GM19328 (cell line): Measurements from ENCODE around the gene LMO2.

Experiments
- ATAC-seq: cut with Tn5 transposase; IDR thresholded peaks from one replicate; pipeline ENCODE4 v1.9.1; 2021; ENCODE audit warnings: mild to moderate bottlenecking, moderate library complexity; ENCODE audit not compliant: unreplicated experiment

Gene LMO2

GRCh38 chr11:33889821-33890378, 2.0 kb downstream of the LMO2 start:
- no peak for ATAC-seq

GRCh38 chr11:33889296-33889695, 2.6 kb downstream of the LMO2 start:
- no peak for ATAC-seq

- ATAC-seq: no peak
These were observed 4.0 kb downstream of the LMO2 start for GRCh38 chr11:33887886-33888285.

GRCh38 chr11:33885338-33886005, 6.4 kb downstream of the LMO2 start:
- ATAC-seq: no peak

- ATAC-seq: no peak
These were observed 7.3 kb downstream of the LMO2 start for GRCh38 chr11:33884601-33885000.

- no peak for ATAC-seq
These were observed 7.8 kb downstream of the LMO2 start for GRCh38 chr11:33884035-33884434.

GRCh38 chr11:33881651-33882503, 10.0 kb downstream of the LMO2 start:
- no peak for ATAC-seq

- no peak for ATAC-seq
These were observed 10.9 kb downstream of the LMO2 start for GRCh38 chr11:33880979-33881378.

GRCh38 chr11:33879375-33879774, 12.5 kb downstream of the LMO2 start:
- ATAC-seq: no peak

GRCh38 chr11:33877038-33877437, 14.8 kb downstream of the LMO2 start:
- no peak for ATAC-seq

GRCh38 chr11:33875621-33876294, 16.1 kb downstream of the LMO2 start:
- ATAC-seq: no peak

GRCh38 chr11:33874910-33875490, 16.9 kb downstream of the LMO2 start:
- no peak for ATAC-seq

- ATAC-seq: no peak
These were observed 17.4 kb downstream of the LMO2 start for GRCh38 chr11:33874433-33874832.

GRCh38 chr11:33869481-33870422, 22.1 kb downstream of the LMO2 start:
- ATAC-seq: peak; percentile 44

GRCh38 chr11:33868647-33869461, 23.0 kb downstream of the LMO2 start:
- ATAC-seq: peak; percentile 30

- no peak for ATAC-seq
These were observed 23.8 kb downstream of the LMO2 start for GRCh38 chr11:33867996-33868646.

GRCh38 chr11:33867561-33867960, 24.3 kb downstream of the LMO2 start:
- no peak for ATAC-seq

GRCh38 chr11:33866936-33867335, 24.9 kb downstream of the LMO2 start:
- no peak for ATAC-seq

- ATAC-seq: no peak
These were observed 27.4 kb downstream of the LMO2 start for GRCh38 chr11:33864479-33864878.
